GM19372 (cell line): ENCODE data around the gene MGARP.

Source experiments
- ATAC-seq: cut with Tn5 transposase; IDR thresholded peaks from one replicate; pipeline ENCODE4 v1.9.1; 2021; ENCODE audit warnings: mild to moderate bottlenecking, low read depth, moderate library complexity; ENCODE audit not compliant: unreplicated experiment

Gene MGARP

DNA sequence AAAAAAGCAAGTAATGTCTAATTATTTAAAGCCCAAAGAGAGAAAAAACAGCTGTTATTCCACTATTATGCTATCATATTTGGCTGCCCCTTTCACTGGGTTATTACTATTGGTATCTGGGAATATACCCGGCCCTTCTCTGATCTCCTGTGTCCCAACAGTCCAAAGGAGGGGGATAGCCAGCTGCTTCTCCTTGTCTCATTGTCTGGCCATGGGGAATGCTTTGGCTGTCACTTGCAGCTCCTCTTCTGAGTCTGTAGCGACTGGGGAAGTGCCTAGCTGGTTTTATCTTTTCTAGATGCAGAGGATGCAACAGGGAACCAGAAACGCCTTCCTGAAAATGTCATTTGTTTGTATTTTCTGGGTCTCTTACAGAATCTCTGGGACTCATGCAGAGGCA lies 33.9 kb downstream of the MGARP start:
- ATAC-seq, result no peak

DNA sequence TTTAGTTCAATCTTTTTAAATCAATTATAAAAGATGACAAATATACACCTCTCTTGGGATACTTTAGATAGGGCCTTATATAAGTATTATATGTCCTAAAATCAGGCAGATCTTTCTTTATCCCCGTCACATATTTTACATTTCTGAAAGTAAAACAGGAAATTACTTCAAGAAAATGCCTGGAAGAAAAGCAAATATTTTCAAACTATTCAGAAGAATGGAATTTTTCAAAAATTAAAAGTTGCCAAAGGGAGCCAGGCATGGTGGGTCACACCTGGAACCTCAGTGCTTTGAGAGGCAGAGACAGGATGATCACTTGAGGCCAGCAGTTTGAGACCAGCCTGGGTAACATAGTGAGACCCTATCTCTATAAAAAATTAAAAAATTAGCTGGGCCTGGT lies 34.4 kb downstream of the MGARP start:
- no peak for ATAC-seq

DNA sequence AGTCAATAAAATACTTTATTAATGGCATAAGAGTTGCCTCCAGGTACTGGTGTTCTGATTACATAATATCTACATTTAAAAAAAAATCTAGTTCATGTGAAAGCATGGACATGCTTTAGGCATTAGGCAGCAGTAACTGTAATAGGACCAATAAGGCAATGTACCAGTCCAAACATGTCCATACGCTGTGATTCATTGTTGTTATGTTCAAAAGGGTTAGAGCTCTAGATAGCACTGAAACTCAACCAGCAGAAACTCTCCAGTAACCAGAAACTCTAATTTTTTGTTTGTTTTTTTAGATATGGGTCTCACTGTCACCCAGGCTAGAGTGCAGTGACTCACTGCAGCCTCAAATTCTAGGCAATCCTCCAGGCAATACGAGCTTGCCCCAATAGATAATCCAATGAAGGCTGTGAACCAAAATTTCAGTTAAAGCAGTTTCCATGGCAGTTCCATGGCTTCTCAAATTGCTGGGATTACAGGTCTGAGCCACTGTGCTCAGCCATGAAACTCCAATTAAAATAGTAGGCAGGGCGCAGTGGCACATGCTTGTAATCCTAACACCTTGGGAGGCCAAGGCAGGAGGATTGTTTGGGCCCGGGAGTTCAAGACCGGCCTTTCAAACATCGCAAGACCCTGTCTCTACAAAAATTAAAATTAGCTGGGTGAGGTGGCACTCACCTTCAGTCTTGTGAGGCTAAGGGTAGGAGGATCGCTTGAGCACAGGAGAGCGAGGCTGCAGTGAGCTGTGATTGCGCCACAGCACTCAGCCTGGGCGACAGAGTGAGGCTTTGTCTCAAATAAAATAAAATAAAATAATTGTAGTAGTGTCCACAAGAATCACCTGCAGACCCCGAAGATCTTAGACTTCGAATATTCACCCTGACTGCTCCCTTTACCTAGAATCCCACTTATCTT lies 36.3 kb downstream of the MGARP start:
- no peak for ATAC-seq

DNA sequence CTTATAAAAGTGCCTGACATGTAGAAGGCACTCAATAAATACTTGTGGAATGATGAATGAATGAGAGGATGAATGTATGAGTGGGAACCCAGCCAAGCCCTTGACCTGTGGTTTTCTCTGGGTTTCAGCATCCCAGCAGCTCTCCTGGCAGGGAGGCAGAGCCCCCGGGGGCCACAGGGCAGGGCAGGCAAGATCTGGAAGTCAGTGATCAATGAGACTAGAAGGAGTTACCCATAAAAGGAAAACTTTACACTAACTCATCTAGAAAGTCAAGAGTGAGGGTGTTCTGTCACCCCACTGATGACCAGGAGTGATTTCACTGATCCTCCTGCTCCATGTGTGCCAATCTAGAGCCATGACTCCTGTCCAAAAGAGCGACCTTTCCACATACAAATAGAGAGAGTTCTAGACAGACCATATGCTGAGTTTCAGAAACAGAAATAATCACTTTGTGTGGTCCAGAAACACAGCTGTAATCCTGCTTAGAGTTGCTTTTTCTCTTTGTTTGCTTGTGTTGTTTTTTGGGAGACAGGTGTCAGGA lies 37.4 kb downstream of the MGARP start:
- ATAC-seq, result no peak

DNA sequence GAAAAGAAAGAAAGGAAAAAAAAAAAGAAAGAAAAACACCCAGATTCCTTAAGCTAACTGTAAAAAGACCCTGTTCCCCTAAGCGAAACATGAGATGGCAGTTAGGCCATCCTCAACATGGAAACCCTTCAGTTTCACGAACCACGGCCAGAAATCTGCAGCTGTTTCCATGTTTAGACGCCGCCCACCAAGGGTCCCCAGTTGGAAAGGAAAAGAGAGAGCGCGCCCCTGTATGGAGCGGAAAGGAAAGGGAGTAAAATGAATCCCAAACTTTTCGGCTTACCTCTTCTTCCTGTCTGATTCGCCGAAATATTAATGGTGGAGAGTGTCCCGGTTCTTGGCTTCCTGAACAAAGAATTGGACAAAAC lies 38.3 kb downstream of the MGARP start:
- ATAC-seq, result no peak

DNA sequence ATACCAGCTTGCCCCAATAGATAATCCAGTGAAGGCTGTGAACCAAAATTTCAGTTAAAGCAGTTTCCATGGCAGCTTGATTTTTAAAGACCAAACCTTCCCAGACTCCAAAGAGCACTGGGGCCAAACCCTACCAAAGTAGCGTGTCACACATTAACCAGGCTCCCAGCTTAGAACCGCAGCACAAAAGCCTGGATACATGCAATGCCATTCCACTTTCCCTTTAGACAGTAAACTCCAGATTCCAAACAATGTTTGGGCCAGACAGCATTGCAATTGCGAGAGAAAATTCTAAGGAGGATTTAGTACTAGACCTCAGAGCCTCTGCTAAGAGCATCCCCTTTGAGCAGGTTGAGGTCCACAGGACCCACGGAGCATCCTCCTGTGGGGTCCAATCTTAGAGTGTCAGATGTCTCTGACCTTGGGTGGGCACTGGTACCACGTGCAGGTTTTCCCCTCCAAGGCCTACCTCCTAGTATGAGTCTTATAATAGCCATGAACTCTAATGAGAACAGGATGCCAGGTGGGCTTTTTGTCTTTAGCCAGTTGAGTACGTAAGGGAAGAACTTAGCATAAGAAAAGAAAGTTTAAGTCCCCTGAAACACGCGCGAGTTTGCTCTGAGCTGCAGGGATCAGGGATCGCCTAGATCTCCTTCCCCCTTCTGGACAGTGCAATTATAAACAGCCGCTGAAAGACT lies 38.8 kb downstream of the MGARP start:
- ATAC-seq, result no peak

DNA sequence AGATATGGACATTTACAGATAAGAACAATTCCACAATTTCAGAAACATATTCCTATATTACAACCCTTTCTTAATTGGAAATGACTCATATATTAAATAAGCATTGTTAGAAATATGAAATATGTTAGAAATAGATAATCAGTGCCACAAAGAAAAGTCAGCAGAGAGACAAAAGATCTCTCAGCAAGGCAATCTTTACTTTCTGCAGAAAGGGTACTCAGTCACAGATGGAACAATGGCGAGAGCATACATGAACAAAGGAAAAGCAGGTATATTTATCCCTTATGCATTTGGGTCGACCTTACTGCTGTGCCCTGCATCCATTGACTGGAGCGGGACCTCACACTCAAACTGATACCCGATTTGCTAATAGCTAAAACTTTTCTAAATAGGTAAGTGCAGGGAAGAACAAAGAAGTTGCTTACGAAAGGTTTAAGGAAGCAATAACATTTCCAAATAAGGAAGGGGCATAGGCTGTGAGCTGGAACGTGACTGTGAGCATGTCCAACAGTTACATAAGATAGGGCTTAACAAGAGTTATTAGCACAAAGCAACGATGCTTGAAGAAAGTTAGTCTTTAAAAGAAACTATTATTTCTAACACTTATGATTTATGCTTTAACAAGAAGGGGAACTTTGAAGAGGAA lies 40.8 kb downstream of the MGARP start:
- ATAC-seq, result no peak

DNA sequence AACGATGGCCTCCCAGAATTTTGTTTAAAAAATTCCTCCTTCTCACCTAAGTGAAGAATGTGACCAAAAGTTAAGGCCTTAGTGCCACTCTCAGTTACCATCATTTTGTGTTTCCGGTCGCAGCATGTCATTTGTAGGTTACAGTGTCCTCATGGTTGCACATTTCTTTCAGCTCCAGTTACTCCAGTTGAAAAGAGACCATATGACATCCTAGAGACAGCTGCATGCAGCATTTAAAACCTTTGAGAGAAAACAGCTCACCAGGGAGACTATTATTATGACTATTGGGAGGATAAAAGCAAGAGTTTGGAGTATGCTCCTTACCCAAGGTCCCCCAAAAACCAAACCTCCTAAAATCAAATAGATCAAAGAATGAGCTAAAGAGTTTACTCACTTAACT lies 45.8 kb downstream of the MGARP start:
- ATAC-seq, result no peak

DNA sequence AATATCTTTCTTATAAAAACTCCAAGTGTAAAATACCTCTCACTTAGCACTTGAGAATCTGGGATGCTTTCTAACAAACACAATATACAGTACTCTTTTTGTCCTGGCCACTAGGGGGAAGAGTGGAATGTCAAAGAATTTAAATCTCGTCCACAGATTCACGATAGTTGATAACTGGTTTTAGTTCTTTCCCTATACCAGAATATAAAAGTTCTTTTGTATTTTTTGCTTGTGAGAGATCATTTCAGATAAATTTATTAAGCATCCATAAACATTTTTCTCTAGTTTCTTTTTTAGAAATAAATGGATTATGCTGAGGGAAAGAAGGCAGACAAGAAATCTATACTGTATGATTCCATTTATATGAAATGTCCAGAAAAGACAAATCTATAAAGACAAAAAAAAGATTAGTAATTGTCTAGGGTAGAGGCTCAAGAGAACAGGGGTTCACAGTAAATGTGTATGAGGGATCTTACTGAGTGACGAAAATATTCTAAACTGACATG lies 50.4 kb downstream of the MGARP start:
- no peak for ATAC-seq

DNA sequence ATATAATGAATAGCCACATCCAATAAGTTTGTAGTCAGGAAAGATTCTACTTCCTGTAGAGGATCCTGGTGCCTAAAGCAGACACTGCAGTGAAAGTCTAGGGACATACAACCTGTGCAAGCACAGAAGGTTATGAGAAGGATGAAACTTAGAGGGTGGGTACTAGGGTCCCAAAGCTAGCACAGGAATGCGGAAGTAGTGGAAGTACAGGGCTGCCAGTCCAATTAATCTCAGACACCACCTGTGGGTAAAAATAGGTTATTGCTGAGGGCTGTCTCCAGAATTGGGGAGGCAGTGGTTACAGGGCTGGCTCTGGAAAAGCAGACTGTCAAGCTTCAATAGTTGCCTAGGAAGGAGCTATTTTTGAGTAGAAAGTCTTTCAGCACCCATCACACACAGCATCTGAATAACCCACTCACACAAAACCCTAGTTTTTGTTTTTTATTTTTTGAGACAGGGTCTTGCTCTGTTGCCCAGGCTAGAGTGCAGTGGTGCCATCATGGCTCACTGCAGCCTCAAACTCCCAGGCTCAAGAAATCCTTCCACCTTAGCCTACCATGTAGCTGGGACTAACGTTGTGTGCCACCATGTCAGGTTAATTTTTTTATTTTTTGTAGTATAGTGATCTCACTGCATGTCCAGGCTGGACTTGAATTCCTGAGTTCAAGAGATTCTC lies 52.2 kb downstream of the MGARP start:
- ATAC-seq, result no peak

DNA sequence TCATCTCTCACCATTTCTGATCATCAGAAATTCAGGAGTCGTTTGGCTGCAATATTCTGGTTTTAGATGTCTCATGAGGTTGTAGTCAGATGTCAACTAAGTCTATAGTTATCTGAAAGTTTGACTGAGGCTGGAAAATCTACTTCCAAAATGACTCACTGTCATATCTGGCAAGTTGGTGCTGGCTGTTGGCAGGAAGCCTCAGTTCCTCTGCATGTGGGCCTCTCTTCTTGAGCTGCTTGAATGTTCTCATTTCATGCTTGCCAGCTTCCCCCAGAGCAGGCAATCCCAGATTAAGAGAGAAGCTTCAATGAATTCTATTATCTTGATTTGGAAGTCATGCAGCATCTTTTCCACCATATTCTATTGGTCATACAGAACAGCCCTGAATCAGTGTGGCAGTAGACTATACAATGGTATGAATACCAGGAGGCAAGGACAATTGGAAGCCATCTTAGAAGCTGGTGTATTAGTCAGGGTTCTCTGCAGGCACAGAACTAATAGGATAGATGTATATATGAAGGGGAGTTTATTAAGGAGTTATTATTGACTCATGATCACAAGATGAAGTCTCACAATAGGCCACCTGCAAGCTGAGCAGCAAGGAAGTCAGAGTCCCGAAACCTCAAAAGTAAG lies 56.2 kb downstream of the MGARP start:
- no peak for ATAC-seq

DNA sequence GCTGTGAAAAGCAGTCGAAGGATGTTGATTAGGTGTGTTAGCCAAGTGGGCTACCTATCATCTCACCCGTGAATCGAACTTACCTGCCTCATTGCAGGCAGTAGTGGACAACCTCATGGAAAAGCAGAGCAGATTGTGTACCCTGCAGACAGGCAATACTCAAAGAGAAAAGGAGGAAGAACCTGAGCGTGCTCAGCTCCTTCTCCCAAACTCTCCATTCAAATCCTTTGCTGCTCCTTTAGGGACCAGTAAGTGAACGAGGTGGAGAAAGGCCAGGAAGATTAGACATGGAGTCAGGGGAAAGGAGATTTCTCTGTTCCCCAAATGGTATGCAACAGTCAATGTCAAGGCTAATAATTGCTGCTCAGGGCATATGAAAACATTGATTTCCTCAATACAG lies 57.8 kb downstream of the MGARP start:
- no peak for ATAC-seq

DNA sequence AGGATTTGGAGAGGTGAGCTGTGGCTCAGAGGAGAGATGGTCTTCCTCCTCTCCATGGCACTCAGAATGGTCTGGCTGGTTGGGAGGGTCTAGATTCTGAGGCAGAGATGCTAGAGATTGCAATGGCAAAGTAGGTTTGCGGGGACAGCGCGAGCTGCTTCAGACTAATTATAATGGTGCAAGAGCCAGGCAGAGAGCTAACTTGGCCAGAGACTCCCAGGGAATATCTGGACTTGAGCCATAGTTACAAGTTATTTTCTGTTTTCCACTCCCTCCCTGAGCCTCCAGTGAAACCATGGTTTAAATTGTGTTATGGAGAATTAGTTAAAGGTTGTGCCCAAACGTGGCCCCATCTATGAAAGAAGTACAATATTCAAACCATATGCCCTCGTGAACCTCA lies 58.3 kb downstream of the MGARP start:
- no peak for ATAC-seq

DNA sequence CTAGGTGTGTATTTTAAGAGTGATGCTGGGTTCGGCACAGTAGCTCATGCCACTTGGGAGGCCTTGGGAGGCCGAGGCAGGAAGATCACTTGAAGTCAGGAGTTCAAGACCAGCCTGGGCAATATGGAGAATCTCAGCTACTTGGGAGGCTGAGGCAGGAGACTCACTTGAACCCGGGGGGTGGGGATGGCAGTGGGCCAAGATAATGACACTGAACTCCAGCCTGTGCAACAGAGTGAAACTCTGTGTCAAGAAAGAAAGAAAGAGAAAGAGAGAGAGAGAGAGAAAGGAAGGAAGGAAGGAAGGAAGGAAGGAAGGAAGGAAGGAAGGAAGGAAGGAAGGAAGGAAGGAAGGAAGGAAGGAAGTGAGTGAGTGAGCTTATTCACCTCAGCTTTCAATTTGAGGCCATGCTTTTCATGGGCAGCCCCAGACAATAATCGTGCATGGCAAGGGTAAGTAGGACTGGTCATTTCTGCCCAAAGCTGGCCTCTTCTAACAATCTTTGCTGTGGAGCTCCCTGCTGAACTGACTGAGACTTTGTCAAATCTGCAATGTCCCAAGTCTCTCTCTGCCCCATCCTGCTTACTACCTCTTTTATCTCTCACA lies 60.5 kb downstream of the MGARP start:
- no peak for ATAC-seq
